ENCODE data around the gene CDYL.

GRCh38 chr6:4914420-4915159 lies 138.4 kb downstream of the CDYL start:
- TF ChIP-seq GATA2 (IDR thresholded peaks at IDR 0.05; ENCODE audit: low read depth, low read length) (no peak), GATA3 (IDR thresholded peaks at IDR 0.05; ENCODE audit: low read depth, low read length) (no peak)
